ENCODE data around the gene DDX39A.
"Not testable (repeated sequence)": the region's sequence is repeated elsewhere in the genome, so short reads cannot be mapped to it uniquely, and the experiment has no call there.

GRCh38 chr19:14364098-14364443 lies 55.1 kb downstream of the DDX39A start:
- TF ChIP-seq SUZ12 (IDR thresholded peaks at IDR 0.05); NFRKB (IDR thresholded peaks at IDR 0.05); FOXK2 (IDR thresholded peaks at IDR 0.05); SP1 (IDR thresholded peaks at IDR 0.05); TARDBP (IDR thresholded peaks at IDR 0.05); FOXA1 (IDR thresholded peaks at IDR 0.05); CTBP1 (IDR thresholded peaks at IDR 0.05; ENCODE audit: borderline replicate concordance); L3MBTL2 (conservative IDR thresholded peaks at IDR 0.05); ZNF384 (IDR thresholded peaks at IDR 0.05); BHLHE40 (IDR thresholded peaks at IDR 0.05; ENCODE audit: borderline replicate concordance); PKNOX1 (IDR thresholded peaks at IDR 0.05); ARNT (IDR thresholded peaks at IDR 0.05): not testable (repeated sequence)

All from HEK293T (cell line).